M059J (cell line): ENCODE results near the gene PCSK6. TPM values are rescaled to one million over a fixed set of nuclear protein-coding genes. Genes with fewer than 3 reads are reported as not detected.
A peak's percentile ranks its signal among the peaks of the same experiment; 100 is the strongest.
"Not testable (repeated sequence)": the region's sequence is repeated elsewhere in the genome, so short reads cannot be mapped to it uniquely, and the experiment has no call there.

Experiments
- DNase-seq: peaks from one replicate; pipeline ENCODE4 v3.0.0-alpha.2; 2012; ENCODE audit warnings: low read depth
- total RNA-seq: library from RNA; depleted of rRNA; stranded (reverse); fragments of >200 nt; shearing (Covaris generic); gene quantifications from 2 replicates; pipeline ENCODE4 v1.2.3, GENCODE V29; 2014

The PCSK6 gene
- total RNA-seq, 1 experiment from 2014 or later, result not detected

- DNase-seq, result no peak
Observed at GRCh38 chr15:101378879-101379278, 110.6 kb downstream of the PCSK6 start.

- DNase-seq, result no peak
Observed at GRCh38 chr15:101378171-101378755, 111.2 kb downstream of the PCSK6 start.

- DNase-seq, result no peak
Observed at GRCh38 chr15:101376615-101377395, 112.7 kb downstream of the PCSK6 start.

- not testable (repeated sequence) for DNase-seq
Observed at GRCh38 chr15:101375006-101375405, 114.5 kb downstream of the PCSK6 start.

GRCh38 chr15:101374326-101374725 lies 115.2 kb downstream of the PCSK6 start:
- no peak for DNase-seq

- DNase-seq, result no peak
Observed at GRCh38 chr15:101373577-101373976, 115.9 kb downstream of the PCSK6 start.

GRCh38 chr15:101372960-101373525 lies 116.5 kb downstream of the PCSK6 start:
- no peak for DNase-seq

GRCh38 chr15:101372149-101372577 lies 117.3 kb downstream of the PCSK6 start:
- peak; percentile 56 for DNase-seq

- DNase-seq, result no peak
Observed at GRCh38 chr15:101371519-101371918, 118.0 kb downstream of the PCSK6 start.

GRCh38 chr15:101371081-101371480 lies 118.4 kb downstream of the PCSK6 start:
- DNase-seq, result no peak

- no peak for DNase-seq
Observed at GRCh38 chr15:101370330-101371024, 119.0 kb downstream of the PCSK6 start.

- DNase-seq, result no peak
Observed at GRCh38 chr15:101369676-101370075, 119.8 kb downstream of the PCSK6 start.

GRCh38 chr15:101368861-101369642 lies 120.5 kb downstream of the PCSK6 start:
- no peak for DNase-seq

- DNase-seq, result no peak
Observed at GRCh38 chr15:101368086-101368780, 121.3 kb downstream of the PCSK6 start.

GRCh38 chr15:101366853-101367252 lies 122.7 kb downstream of the PCSK6 start:
- DNase-seq, result no peak

GRCh38 chr15:101362986-101363566 lies 126.4 kb downstream of the PCSK6 start:
- DNase-seq, result no peak

- no peak for DNase-seq
Observed at GRCh38 chr15:101362359-101362758, 127.1 kb downstream of the PCSK6 start.

GRCh38 chr15:101361418-101361817 lies 128.1 kb downstream of the PCSK6 start:
- DNase-seq, result no peak

GRCh38 chr15:101359365-101359947 lies 130.1 kb downstream of the PCSK6 start:
- peak; percentile 27 for DNase-seq

- DNase-seq, result peak; percentile 19
Observed at GRCh38 chr15:101358895-101359294, 130.6 kb downstream of the PCSK6 start.
